ENCODE results near the gene LEFTY1. TPM values are rescaled to one million over a fixed set of nuclear protein-coding genes. Genes with fewer than 3 reads are reported as not detected.

LEFTY1 gene
- polyA plus RNA-seq, 6 donors from 2014 or later, result not detected

- H3K27me3 Mint-ChIP-seq, result no peaks in the 10 kb centered on the region
- DNase-seq (no peak), ATAC-seq (ENCODE audit: low read depth in 2 of 2) (peak; percentile 11 to 16)
- H3K4me1 Mint-ChIP-seq, result peaks cover 45 to 56% (median 55%) of the 10 kb centered on the region in 3 donors
- H3K36me3 Mint-ChIP-seq, result no peaks in the 10 kb centered on the region
- H3K9me3 Mint-ChIP-seq, result no peaks in the 10 kb centered on the region
- peak overlapping the region; percentile 40 to 93 (median 82) for H3K27ac Mint-ChIP-seq
- H3K4me3 Mint-ChIP-seq, result peak overlapping the region; percentile 90 to 97 (median 95)
Observed at GRCh38 chr1:225881081-225881958, 7.6 kb downstream of the LEFTY1 start.

- DNase-seq, result no peak
- Mint-ChIP-seq H3K4me3 (peak overlapping the region; percentile 90 to 97 (median 95)), H3K9me3 (no peaks in the 10 kb centered on the region), H3K27me3 (no peaks in the 10 kb centered on the region), H3K4me1 (peaks cover 45 to 58% (median 56%) of the 10 kb centered on the region in 3 donors), H3K36me3 (no peaks in the 10 kb centered on the region), H3K27ac (peak overlapping the region; percentile 52 to 93 (median 80))
- ATAC-seq (ENCODE audit: low read depth in 2 of 2), result no peak
Observed at GRCh38 chr1:225880636-225881035, 8.3 kb downstream of the LEFTY1 start.

DNA sequence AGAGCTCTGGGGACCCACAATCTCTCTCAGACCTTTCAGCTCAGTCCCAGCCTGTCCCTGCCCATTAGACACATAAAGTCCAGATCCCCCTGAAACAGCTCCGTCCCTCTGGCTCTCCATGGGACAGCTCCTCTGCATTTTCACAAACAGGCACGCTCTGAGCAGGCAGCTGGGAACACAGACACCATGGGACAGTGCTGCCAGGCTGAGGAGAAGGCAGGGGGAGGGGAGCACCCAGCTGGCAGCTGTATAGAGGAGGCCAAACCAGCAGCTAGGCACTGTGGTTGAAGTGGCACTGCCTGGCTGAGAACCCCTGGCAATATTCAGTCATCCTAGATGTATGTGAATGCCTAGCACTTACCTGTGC, 8.7 kb downstream of the LEFTY1 start:
- H3K27me3 Mint-ChIP-seq, result no peaks in the 10 kb centered on the region
- peaks cover 45 to 58% (median 56%) of the 10 kb centered on the region in 3 donors for H3K4me1 Mint-ChIP-seq
- peak overlapping the region; percentile 90 to 97 (median 95) for H3K4me3 Mint-ChIP-seq
- no peaks in the 10 kb centered on the region for H3K9me3 Mint-ChIP-seq
- DNase-seq, result no peak
- H3K36me3 Mint-ChIP-seq, result no peaks in the 10 kb centered on the region
- ATAC-seq (ENCODE audit: low read depth in 2 of 2), result no peak
- peak overlapping the region; percentile 56 to 93 (median 78) for H3K27ac Mint-ChIP-seq

GRCh38 chr1:225879521-225880221, 9.3 kb downstream of the LEFTY1 start:
- ATAC-seq (ENCODE audit: low read depth in 2 of 2) (peak; percentile 26 to 37), DNase-seq (no peak)
- Mint-ChIP-seq H3K27me3 (no peaks in the 10 kb centered on the region), H3K4me1 (peaks cover 45 to 58% (median 56%) of the 10 kb centered on the region in 3 donors), H3K9me3 (no peaks in the 10 kb centered on the region), H3K27ac (peak overlapping the region; percentile 44 to 93 (median 76)), H3K4me3 (peak overlapping the region; percentile 90 to 97 (median 95)), H3K36me3 (no peaks in the 10 kb centered on the region)

- H3K27me3 Mint-ChIP-seq, result no peaks in the 10 kb centered on the region
- peak overlapping the region in 3 of 6 donors; percentile 10 to 80 (median 34) for H3K27ac Mint-ChIP-seq
- ATAC-seq (ENCODE audit: low read depth in 2 of 2) (no peak), DNase-seq (no peak)
- H3K9me3 Mint-ChIP-seq, result no peaks in the 10 kb centered on the region
- H3K36me3 Mint-ChIP-seq, result peaks cover 0 to 6% of the 10 kb centered on the region in 2 donors
- H3K4me1 Mint-ChIP-seq, result peaks cover 37 to 57% (median 48%) of the 10 kb centered on the region in 3 donors
- peak overlapping the region in 4 of 8 donors; percentile 22 to 97 (median 56) for H3K4me3 Mint-ChIP-seq
Observed at GRCh38 chr1:225878282-225878681, 10.7 kb downstream of the LEFTY1 start.

DNA sequence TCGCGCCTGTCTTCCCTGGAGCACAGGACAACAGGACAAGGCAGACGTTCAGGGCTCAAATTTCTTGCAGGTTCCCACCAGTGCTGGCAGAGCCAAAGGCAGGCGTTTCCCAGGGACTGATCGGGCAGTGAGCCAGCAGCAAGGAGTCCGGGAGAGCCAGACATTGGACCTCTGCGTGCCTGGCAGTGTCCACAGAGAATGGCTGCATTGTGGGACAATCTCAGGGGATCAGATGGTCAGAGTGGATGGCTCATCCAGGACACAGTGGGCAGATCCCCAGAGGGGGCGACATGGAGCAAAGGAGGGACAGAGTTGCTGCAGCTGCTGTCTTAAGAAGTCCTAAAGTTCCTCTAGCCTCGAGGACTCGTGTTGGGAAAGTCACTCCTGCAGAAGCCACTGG, 11.4 kb downstream of the LEFTY1 start:
- no peak for ATAC-seq (ENCODE audit: low read depth in 2 of 2)
- H3K36me3 Mint-ChIP-seq, result peaks cover 0 to 6% of the 10 kb centered on the region in 2 donors
- DNase-seq, result no peak
- H3K4me1 Mint-ChIP-seq, result peaks cover 34 to 55% (median 44%) of the 10 kb centered on the region in 3 donors
- H3K27me3 Mint-ChIP-seq, result no peaks in the 10 kb centered on the region
- no peaks in the 10 kb centered on the region for H3K9me3 Mint-ChIP-seq
- H3K27ac Mint-ChIP-seq, result peak overlapping the region in 2 of 6 donors; percentile 12 to 80
- H3K4me3 Mint-ChIP-seq, result peak overlapping the region in 5 of 8 donors; percentile 28 to 78 (median 37)

GRCh38 chr1:225876900-225877510, 11.9 kb downstream of the LEFTY1 start:
- Mint-ChIP-seq H3K36me3 (peaks cover 0 to 6% of the 10 kb centered on the region in 2 donors), H3K9me3 (no peaks in the 10 kb centered on the region), H3K27me3 (no peaks in the 10 kb centered on the region), H3K4me1 (peaks cover 34 to 55% (median 44%) of the 10 kb centered on the region in 3 donors), H3K27ac (peak overlapping the region in 2 of 6 donors; percentile 76 to 80), H3K4me3 (peak overlapping the region in 2 of 8 donors; percentile 25 to 50)
- ATAC-seq (ENCODE audit: low read depth in 2 of 2), result no peak
- DNase-seq, result no peak

GRCh38 chr1:225875044-225875815, 13.7 kb downstream of the LEFTY1 start:
- peak overlapping the region in 2 of 6 donors; percentile 30 to 39 for H3K27ac Mint-ChIP-seq
- H3K4me3 Mint-ChIP-seq, result no peak overlapping the region
- peaks cover 0 to 10% of the 10 kb centered on the region in 2 donors for H3K36me3 Mint-ChIP-seq
- DNase-seq, result no peak
- no peaks in the 10 kb centered on the region for H3K9me3 Mint-ChIP-seq
- peaks cover 24 to 41% (median 31%) of the 10 kb centered on the region in 3 donors for H3K4me1 Mint-ChIP-seq
- ATAC-seq (ENCODE audit: low read depth in 2 of 2), result no peak
- no peaks in the 10 kb centered on the region for H3K27me3 Mint-ChIP-seq

DNA sequence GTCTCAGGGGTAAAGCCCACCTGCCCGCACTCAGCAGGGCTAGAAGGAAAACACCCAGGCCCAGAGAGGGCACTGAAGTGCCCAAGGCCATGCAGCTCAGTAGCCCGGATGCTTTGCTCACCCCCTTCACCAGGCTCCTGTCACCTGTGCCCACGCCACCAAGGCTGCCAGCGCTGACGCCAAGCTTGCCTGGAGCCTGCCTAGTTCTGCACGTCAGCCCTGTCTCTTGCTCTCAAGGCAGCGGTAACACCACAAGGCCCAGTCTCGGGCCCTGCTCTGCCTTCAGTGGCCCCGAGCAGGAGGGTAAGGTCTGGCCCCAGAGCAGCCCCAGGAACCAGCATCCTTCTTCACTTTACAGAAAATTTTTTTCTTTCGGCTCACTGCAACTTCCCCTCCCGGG, 14.5 kb downstream of the LEFTY1 start:
- no peak for ATAC-seq (ENCODE audit: low read depth in 2 of 2)
- Mint-ChIP-seq H3K9me3 (no peaks in the 10 kb centered on the region), H3K4me1 (peaks cover 16 to 33% (median 23%) of the 10 kb centered on the region in 3 donors), H3K36me3 (peaks cover 0 to 10% of the 10 kb centered on the region in 2 donors), H3K4me3 (no peak overlapping the region), H3K27ac (no peak overlapping the region), H3K27me3 (no peaks in the 10 kb centered on the region)
- no peak for DNase-seq

GRCh38 chr1:225873281-225873850, 15.6 kb downstream of the LEFTY1 start:
- Mint-ChIP-seq H3K36me3 (peaks cover 0 to 13% of the 10 kb centered on the region in 2 donors), H3K4me1 (peaks cover 6 to 25% (median 13%) of the 10 kb centered on the region in 3 donors), H3K27ac (peak overlapping the region in 2 of 6 donors; percentile 26 to 74), H3K4me3 (no peak overlapping the region), H3K27me3 (no peaks in the 10 kb centered on the region), H3K9me3 (no peaks in the 10 kb centered on the region)
- ATAC-seq (ENCODE audit: low read depth in 2 of 2) (no peak), DNase-seq (no peak)

DNA sequence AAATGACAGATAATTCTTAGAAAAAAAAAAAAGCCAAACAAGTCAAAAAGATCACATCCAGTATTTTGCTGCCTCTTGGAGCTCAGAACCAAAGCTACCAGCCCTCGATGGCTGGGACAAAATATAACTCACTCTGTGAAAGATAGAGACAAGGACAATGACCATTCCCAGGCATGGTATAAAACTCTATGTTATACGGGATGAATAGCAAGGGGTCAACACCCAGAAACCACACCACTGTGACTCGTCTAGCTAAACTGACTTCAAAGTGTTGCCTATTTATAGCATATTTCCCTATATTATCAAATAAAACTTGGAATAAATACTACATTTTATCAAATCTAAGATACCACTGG, 16.9 kb downstream of the LEFTY1 start:
- Mint-ChIP-seq H3K27ac (no peak overlapping the region), H3K36me3 (peaks cover under 1 to 19% of the 10 kb centered on the region in 2 donors), H3K4me3 (no peak overlapping the region), H3K4me1 (peaks cover under 1 to 17% (median 7%) of the 10 kb centered on the region in 3 donors), H3K9me3 (no peaks in the 10 kb centered on the region), H3K27me3 (no peaks in the 10 kb centered on the region)
- no peak for DNase-seq
- no peak for ATAC-seq (ENCODE audit: low read depth in 2 of 2)

DNA sequence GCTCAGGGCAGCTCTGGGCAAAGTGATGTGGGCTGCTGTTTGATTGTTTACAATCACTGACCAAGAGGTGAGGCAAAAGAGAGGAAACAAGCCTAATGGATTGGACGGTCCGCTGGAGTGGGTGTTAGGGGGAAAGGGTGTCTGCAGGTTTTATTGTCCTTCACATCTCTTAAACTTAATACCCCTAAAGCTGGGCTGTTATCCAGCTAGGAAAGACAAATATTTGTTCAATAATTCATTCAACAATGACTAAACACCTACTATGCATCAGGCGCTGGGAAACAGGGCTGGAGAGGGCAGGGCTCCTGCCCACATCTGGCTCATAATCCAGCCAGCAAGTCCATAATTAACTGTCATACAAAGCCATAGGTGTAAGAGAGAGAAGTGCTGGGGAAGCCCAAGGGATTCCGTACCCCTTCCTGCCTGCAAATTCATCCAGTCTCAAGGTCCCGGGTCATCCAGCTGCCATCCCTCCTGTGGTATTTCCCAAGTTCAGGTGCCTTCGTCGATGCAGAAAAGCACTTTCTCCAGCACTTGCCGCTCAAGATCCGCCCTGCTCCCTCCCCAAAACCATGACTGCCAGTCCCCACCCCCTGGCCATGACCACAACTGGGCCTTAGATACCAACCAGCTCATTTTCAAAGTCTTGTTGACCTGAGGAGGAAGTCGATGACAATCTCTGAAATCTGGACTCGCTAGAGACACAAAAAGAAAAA, 17.4 kb downstream of the LEFTY1 start:
- peaks cover 5 to 22% (median 11%) of the 10 kb centered on the region in 3 donors for H3K4me1 Mint-ChIP-seq

More for the DNA sequence above, 17.4 kb downstream of the LEFTY1 start:
- Mint-ChIP-seq H3K9me3 (no peaks in the 10 kb centered on the region), H3K36me3 (peaks cover 6 to 19% of the 10 kb centered on the region in 2 donors), H3K4me3 (no peak overlapping the region), H3K27me3 (no peaks in the 10 kb centered on the region), H3K27ac (peak overlapping the region in 1 of 6 donors; percentile 26)
- no peak for DNase-seq
- no peak for ATAC-seq (ENCODE audit: low read depth in 2 of 2)
